ENCODE results near the gene HSD17B14.
A peak's percentile ranks its signal among the peaks of the same experiment; 100 is the strongest.

Gene HSD17B14

DNA sequence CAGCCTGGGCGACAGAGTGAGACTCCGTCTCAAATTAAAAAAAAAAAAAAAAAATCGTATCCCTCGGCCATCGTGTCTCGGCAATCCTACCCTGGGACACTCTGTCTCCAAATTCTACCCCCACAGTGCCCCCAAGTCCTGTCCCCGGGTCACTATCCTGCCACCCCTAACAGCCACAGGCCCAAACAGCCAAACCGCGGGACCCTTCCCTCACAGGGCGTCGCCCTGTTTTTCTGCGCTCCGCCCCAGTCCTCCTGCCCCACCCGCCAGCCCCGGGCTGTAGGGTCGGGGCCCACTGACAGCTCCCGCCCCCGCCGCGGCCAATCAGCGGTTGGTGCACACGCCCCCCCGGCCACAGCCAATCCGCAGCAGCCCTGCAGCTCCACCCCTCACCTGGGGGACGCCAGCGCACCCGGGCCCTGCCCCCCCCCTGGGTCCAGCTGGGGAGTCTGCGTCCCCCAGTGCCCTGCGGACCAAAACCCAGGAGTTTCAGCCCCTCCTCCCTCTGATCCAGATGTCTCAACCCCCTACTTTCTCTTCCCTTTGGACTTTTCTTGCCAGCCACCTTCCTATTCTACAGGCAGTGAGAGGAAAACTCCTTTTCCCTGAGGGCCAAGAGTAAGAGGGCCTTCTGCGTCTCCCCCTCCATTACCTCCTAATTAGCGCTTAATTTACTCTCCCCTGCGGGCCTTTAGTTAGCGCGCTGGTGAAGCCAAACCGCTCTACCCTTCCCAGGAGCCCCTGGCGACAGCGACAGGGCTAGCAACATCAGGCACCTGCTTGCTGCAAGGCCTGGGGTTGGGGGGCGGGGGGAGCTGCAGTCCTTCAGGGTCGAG is 24.0 kb downstream of the HSD17B14 start:
- H3K4me3 ChIP-seq (ENCODE audit: low read depth, low read length): peak overlapping the region; percentile 36
- TF ChIP-seq POLR2A (IDR thresholded peaks at IDR 0.05; ENCODE audit: extremely low read depth, insufficient read length) (no peak), MYC (IDR thresholded peaks at IDR 0.05; ENCODE audit: low read depth, low read length) (no peak), CTCF (IDR thresholded peaks at IDR 0.05; ENCODE audit: low read depth, low read length) (no peak)
- TF ChIP-seq, protein P1, sequence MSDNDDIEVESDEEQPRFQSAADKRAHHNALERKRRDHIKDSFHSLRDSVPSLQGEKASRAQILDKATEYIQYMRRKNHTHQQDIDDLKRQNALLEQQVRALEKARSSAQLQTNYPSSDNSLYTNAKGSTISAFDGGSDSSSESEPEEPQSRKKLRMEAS (IDR thresholded peaks at IDR 0.05; ENCODE audit: low read depth, low read length): no peak
- DNase-seq (ENCODE audit: low read depth): peak; percentile 83

DNA sequence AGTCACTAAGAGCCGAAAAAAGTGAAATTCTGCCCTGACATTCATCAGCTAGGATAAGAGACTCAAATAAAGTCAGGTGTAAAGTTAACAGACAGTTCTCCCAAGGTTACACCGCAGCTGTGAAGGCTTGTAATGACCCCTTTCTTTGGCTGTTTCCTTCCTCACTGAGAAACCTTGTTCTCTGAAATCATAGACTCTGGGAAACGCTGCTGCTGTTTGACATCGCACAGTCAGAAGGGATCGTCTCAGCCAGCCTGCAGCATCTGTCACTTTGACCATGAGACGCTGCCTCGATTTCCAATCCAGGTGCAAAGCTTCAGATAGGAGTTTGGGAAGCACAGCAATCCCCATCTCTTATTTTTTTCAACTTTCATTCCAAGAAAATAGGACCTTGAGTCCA is 26.1 kb downstream of the HSD17B14 start:
- DNase-seq (ENCODE audit: low read depth): no peak
- TF ChIP-seq, protein P1 (IDR thresholded peaks at IDR 0.05; ENCODE audit: low read depth, low read length): no peak
- TF ChIP-seq MYC (IDR thresholded peaks at IDR 0.05; ENCODE audit: low read depth, low read length): no peak
- peak overlapping the region; percentile 76 for H3K4me3 ChIP-seq (ENCODE audit: low read depth, low read length)

GRCh38 chr19:48807590-48808308 is 28.5 kb downstream of the HSD17B14 start:
- TF ChIP-seq POLR2A (IDR thresholded peaks at IDR 0.05; ENCODE audit: extremely low read depth, insufficient read length): no peak
- TF ChIP-seq CTCF (IDR thresholded peaks at IDR 0.05; ENCODE audit: low read depth, low read length): no peak
- no peak for TF ChIP-seq MYC (IDR thresholded peaks at IDR 0.05; ENCODE audit: low read depth, low read length)
- TF ChIP-seq, protein P1 (IDR thresholded peaks at IDR 0.05; ENCODE audit: low read depth, low read length): no peak
- no peak overlapping the region for H3K4me3 ChIP-seq (ENCODE audit: low read depth, low read length)
- peak; percentile 41 for DNase-seq (ENCODE audit: low read depth)

- DNase-seq (ENCODE audit: low read depth): peak; percentile 63
- H3K4me3 ChIP-seq (ENCODE audit: low read depth, low read length): no peak overlapping the region
- TF ChIP-seq MYC (IDR thresholded peaks at IDR 0.05; ENCODE audit: low read depth, low read length): no peak; the same call in 1 of the 2 replicates
- no peak for TF ChIP-seq CTCF (IDR thresholded peaks at IDR 0.05; ENCODE audit: low read depth, low read length)
Measured at GRCh38 chr19:48806818-48807589, 29.3 kb downstream of the HSD17B14 start.

GRCh38 chr19:48806518-48806817 is 29.8 kb downstream of the HSD17B14 start:
- TF ChIP-seq MYC (IDR thresholded peaks at IDR 0.05; ENCODE audit: low read depth, low read length): peak; percentile 45; the same call in 1 of the 2 replicates
- no peak for TF ChIP-seq CTCF (IDR thresholded peaks at IDR 0.05; ENCODE audit: low read depth, low read length)
- DNase-seq (ENCODE audit: low read depth): no peak
- no peak overlapping the region for H3K4me3 ChIP-seq (ENCODE audit: low read depth, low read length)

DNA sequence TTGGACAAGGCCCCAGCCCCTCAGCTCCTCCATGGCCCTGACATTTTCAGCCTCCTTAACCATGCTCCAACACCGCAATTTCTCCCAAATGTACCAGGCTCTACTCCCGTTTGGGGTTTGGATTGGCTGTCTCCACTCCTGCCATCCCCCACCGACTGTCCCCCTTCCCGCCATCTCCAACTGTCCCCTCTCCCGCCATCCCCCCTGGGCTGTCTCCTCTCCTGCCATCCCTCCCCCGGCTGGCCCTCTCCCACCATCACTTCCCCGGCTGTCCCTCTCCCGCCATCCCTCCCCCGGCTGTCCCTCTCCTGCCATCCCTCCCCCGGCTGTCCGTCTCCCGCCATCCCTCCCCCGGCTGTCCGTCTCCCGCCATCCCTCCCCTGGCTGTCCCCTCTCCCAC is 30.8 kb downstream of the HSD17B14 start:
- TF ChIP-seq POLR2A (IDR thresholded peaks at IDR 0.05; ENCODE audit: extremely low read depth, insufficient read length) (no peak), MYC (IDR thresholded peaks at IDR 0.05; ENCODE audit: low read depth, low read length) (no peak), CTCF (IDR thresholded peaks at IDR 0.05; ENCODE audit: low read depth, low read length) (no peak)
- TF ChIP-seq, protein P1 (IDR thresholded peaks at IDR 0.05; ENCODE audit: low read depth, low read length): no peak
- DNase-seq (ENCODE audit: low read depth): no peak

More for the DNA sequence above, 30.8 kb downstream of the HSD17B14 start:
- no peak overlapping the region for H3K4me3 ChIP-seq (ENCODE audit: low read depth, low read length)

Measured in NB4 (cell line).